Transverse colon (tissue), 3 donors: ENCODE data around the gene INPP5E.
"Not testable (repeated sequence)": the region's sequence is repeated elsewhere in the genome, so short reads cannot be mapped to it uniquely, and the experiment has no call there.

Experiments
- CTCF ChIP-seq, 5 experiments: fragments of 200-600 bp in 3 of 5; fragments of 450-650 bp in 2 of 5; sonication (generic) in 3 of 5; IDR thresholded peaks; 1 replicate in 2 of 5; 2 replicates in 3 of 5; pipeline ENCODE4 v1.5.1; 2016 to 2017; ENCODE audit warnings: antibody characterized with exemption in 5 of 5, inconsistent platforms in 3 of 5, mild to moderate bottlenecking in 2 of 5, moderate library complexity in 1 of 5
- POLR2A ChIP-seq: fragments of 450-650 bp; IDR thresholded peaks from one replicate; pipeline ENCODE4 v1.6.1; 2016; ENCODE audit warnings: antibody characterized with exemption, mild to moderate bottlenecking, moderate library complexity

- not testable (repeated sequence) for TF ChIP-seq CTCF (IDR thresholded peaks at IDR 0.05); POLR2A
Measured at GRCh38 chr9:136407061-136407460, 32.6 kb downstream of the INPP5E start.
